OCI-LY7 (cell line): Measurements from ENCODE around the gene SOCS6. TPM values are rescaled to one million over a fixed set of nuclear protein-coding genes. Genes with fewer than 3 reads are reported as not detected.

Experiments used
- BruUV-seq: library from RNA; stranded (reverse); fragments of 400-500 nt; replicated peaks from 2 replicates; lab custom pipeline; 2021; lab: Mats Ljungman, UMichigan
- CTCF ChIA-PET: fragments of 300-600 bp; sonication (Branson Sonifier 250); formaldehyde crosslinking; loops from one replicate; lab custom pipeline; 2022; ENCODE audit warnings: antibody characterized with exemption; ENCODE audit not compliant: unreplicated experiment; lab: Charles Lee
- POLR2A ChIA-PET: fragments of 300-600 bp; sonication (Branson Sonifier 250); formaldehyde crosslinking; loops from one replicate; lab custom pipeline; 2022; ENCODE audit warnings: antibody characterized with exemption; lab: Charles Lee
- DNase-seq: peaks from one replicate; pipeline ENCODE4 v3.0.0-alpha.2; 2015; ENCODE audit warnings: low spot score
- H2AFZ ChIP-seq: fragments of 200-600 bp; sonication (generic), shearing (Covaris generic); 2 replicates; pipeline ENCODE4 v1.6.1; 2014; ENCODE audit warnings: mild to moderate bottlenecking, antibody characterized with exemption, low read length, moderate library complexity
- H3K27ac ChIP-seq: fragments of 200-600 bp; sonication (generic); 2 replicates; pipeline ENCODE4 v1.5.1; 2014; ENCODE audit warnings: mixed run types, low read depth, mild to moderate bottlenecking, moderate library complexity, low read length, inconsistent platforms; ENCODE audit not compliant: poor library complexity, severe bottlenecking
- H3K36me3 ChIP-seq: fragments of 200-600 bp; sonication (generic); 2 replicates; pipeline ENCODE4 v1.6.1; 2014; ENCODE audit warnings: mild to moderate bottlenecking, antibody characterized with exemption, low read length, moderate library complexity, mixed read lengths; ENCODE audit not compliant: insufficient read depth
- H3K4me1 ChIP-seq: fragments of 200-600 bp; sonication (generic); 2 replicates; pipeline ENCODE4 v1.5.1; 2014; ENCODE audit warnings: mild to moderate bottlenecking, low read length; ENCODE audit not compliant: insufficient read depth, poor library complexity, severe bottlenecking
- H3K4me2 ChIP-seq: fragments of 200-600 bp; sonication (generic); 2 replicates; pipeline ENCODE4 v1.6.1; 2014; ENCODE audit warnings: mild to moderate bottlenecking, low read length
- H3K4me3 ChIP-seq: fragments of 200-600 bp; sonication (generic); 2 replicates; pipeline ENCODE4 v1.5.1; 2014; ENCODE audit warnings: mild to moderate bottlenecking, low read depth, low read length; ENCODE audit not compliant: poor library complexity, severe bottlenecking
- H3K79me2 ChIP-seq: fragments of 200-600 bp; sonication (generic); 2 replicates; pipeline ENCODE4 v1.6.1; 2016; ENCODE audit warnings: low read depth, mild to moderate bottlenecking, low read length, moderate library complexity, mixed read lengths; ENCODE audit not compliant: insufficient read depth
- H3K9me2 ChIP-seq: fragments of 200-600 bp; sonication (generic); 2 replicates; pipeline ENCODE4 v1.6.1; 2016; ENCODE audit warnings: mild to moderate bottlenecking, low read length, mixed read lengths; ENCODE audit not compliant: insufficient read depth
- H3K9me3 ChIP-seq: fragments of 200-600 bp; sonication (generic); 2 replicates; pipeline ENCODE4 v1.6.1; 2014; ENCODE audit warnings: mild to moderate bottlenecking, mixed run types, low read length, mixed read lengths
- H4K20me1 ChIP-seq: fragments of 200-600 bp; sonication (generic); 2 replicates; pipeline ENCODE4 v1.6.1; 2014; ENCODE audit warnings: mild to moderate bottlenecking, antibody characterized with exemption, low read length, moderate library complexity, mixed read lengths; ENCODE audit not compliant: insufficient read depth
- EZH2phosphoT487 ChIP-seq: fragments of 200-600 bp; sonication (generic); IDR thresholded peaks from 2 replicates; pipeline ENCODE4 v1.6.1; 2018; ENCODE audit warnings: low read depth, borderline replicate concordance, mild to moderate bottlenecking, mixed run types, antibody characterized with exemption, low read length, moderate library complexity, mixed read lengths
- intact Hi-C: fragments of 100-400 bp; cut with micrococcal nuclease; formaldehyde crosslinking; loops from one replicate; pipeline ENCODE4 v1.10.0; 2022; ENCODE audit not compliant: unreplicated experiment
- total RNA-seq, 2 experiments: library from RNA; depleted of rRNA in 1 of 2; stranded (reverse); fragments of >200 nt in 1 of 2; shearing (Covaris generic) in 1 of 2; gene quantifications; 2 replicates each; pipeline ENCODE4 v1.2.3, GENCODE V29; 2014 to 2022
- TF ChIP-seq, protein P1 (sequence below): fragments of 200-600 bp; sonication (generic); conservative IDR thresholded peaks from 2 replicates; pipeline ENCODE4 v1.5.1; 2014; ENCODE audit warnings: mild to moderate bottlenecking, antibody characterized with exemption, low read length, moderate library complexity, mixed read lengths

Gene SOCS6
- total RNA-seq, 2 experiments from 2014 or later, result not detected

DNA sequence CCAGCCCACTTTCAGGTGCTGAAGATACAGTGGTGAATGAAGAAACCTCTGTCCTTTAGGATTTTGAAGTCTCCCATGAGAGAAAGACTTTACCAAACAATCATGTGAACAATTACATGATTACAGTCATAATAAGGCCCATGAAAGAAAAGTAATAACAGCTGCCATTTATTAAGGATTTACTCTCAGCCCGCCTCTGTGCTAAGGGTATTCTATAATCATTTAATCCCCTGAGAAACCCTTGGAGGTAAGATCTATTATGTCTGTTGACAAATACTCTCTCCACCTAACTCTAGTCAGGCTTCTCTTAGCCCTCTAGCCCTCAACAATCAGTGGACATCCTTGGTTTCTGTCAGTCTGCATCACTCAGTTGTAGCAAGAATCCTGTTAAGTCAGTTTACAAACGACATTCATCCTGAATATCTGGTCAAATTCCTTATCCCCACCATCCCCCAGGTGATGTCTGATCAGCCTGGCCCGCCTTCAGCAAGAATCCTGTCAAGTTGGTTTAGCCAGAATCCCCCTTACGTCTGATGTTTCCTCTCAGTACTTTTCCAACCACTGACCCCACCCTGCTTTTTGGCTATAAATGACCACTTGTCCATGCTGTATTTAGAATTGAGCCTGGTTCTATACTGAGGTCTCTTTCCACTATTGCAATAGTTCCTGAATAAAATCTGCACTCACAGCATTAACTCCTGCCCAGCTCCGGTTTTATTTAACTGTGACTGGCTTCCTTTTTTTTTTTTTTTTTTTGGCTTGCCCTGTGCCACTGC, 12.2 kb upstream of the SOCS6 start:
- TF ChIP-seq, protein P1, sequence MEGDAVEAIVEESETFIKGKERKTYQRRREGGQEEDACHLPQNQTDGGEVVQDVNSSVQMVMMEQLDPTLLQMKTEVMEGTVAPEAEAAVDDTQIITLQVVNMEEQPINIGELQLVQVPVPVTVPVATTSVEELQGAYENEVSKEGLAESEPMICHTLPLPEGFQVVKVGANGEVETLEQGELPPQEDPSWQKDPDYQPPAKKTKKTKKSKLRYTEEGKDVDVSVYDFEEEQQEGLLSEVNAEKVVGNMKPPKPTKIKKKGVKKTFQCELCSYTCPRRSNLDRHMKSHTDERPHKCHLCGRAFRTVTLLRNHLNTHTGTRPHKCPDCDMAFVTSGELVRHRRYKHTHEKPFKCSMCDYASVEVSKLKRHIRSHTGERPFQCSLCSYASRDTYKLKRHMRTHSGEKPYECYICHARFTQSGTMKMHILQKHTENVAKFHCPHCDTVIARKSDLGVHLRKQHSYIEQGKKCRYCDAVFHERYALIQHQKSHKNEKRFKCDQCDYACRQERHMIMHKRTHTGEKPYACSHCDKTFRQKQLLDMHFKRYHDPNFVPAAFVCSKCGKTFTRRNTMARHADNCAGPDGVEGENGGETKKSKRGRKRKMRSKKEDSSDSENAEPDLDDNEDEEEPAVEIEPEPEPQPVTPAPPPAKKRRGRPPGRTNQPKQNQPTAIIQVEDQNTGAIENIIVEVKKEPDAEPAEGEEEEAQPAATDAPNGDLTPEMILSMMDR, result no peak
- no peak for TF ChIP-seq EZH2phosphoT487
- no peaks in the 10 kb centered on the region for H3K36me3 ChIP-seq
- intact Hi-C loops, result no loop called here
- H4K20me1 ChIP-seq, result no peaks in the 10 kb centered on the region
- no peak overlapping the region for H3K4me3 ChIP-seq
- BruUV-seq, result no TSS peak
- H3K27ac ChIP-seq, result no peak overlapping the region
- DNase-seq, result no peak
- no peaks in the 10 kb centered on the region for H3K4me1 ChIP-seq
- H3K9me3 ChIP-seq, result no peaks in the 10 kb centered on the region
- H3K79me2 ChIP-seq, result no peaks in the 10 kb centered on the region
- ChIA-PET POLR2A (no interaction called here), CTCF (no interaction called here)
- H3K4me2 ChIP-seq, result no peak overlapping the region
- H3K9me2 ChIP-seq, result no peaks in the 10 kb centered on the region
- no peak overlapping the region for H2AFZ ChIP-seq

DNA sequence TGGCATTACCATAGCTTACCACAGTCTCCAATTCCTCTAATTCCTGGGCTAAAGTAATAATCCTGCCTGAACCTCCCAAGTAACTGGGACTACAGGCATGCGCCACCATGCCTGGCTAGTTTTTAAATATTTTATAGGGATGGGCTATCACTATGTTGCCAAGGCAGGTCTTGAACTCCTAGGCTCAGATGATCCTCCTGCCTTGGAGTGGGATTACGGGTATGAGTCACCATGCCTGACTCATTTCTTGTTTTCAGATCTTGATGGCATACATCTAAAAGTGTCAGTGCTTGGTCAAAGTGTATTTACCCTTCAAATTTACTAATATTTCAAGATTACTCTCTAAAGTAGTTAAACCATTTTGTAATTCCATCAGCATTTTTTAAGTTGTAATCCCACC, 9.4 kb upstream of the SOCS6 start:
- no peak for DNase-seq
- H3K36me3 ChIP-seq, result no peaks in the 10 kb centered on the region
- TF ChIP-seq, protein P1, result no peak
- no peak for TF ChIP-seq EZH2phosphoT487
- no peaks in the 10 kb centered on the region for H3K4me1 ChIP-seq
- no peaks in the 10 kb centered on the region for H3K9me3 ChIP-seq
- no peaks in the 10 kb centered on the region for H3K79me2 ChIP-seq
- BruUV-seq, result no TSS peak
- H3K9me2 ChIP-seq, result no peaks in the 10 kb centered on the region
- H4K20me1 ChIP-seq, result no peaks in the 10 kb centered on the region
- H2AFZ ChIP-seq, result no peak overlapping the region
- H3K4me3 ChIP-seq, result no peak overlapping the region
- intact Hi-C loops, result no loop called here
- no peak overlapping the region for H3K4me2 ChIP-seq
- CTCF ChIA-PET, result no interaction called here
- no peak overlapping the region for H3K27ac ChIP-seq
- POLR2A ChIA-PET, result no interaction called here
